Panc1 (cell line): ENCODE results near the gene WFIKKN2.
"Not testable (repeated sequence)": the region's sequence is repeated elsewhere in the genome, so short reads cannot be mapped to it uniquely, and the experiment has no call there.

ENCODE experiments used
- POLR2AphosphoS5 ChIP-seq: IDR thresholded peaks from 2 replicates; pipeline ENCODE4 v1.6.1; 2012; ENCODE audit warnings: mild to moderate bottlenecking, low read depth, low read length, moderate library complexity
- SIN3A ChIP-seq: IDR thresholded peaks from 2 replicates; pipeline ENCODE4 v1.6.1; 2012; ENCODE audit warnings: low read depth, mild to moderate bottlenecking, low read length, moderate library complexity, borderline replicate concordance; ENCODE audit not compliant: insufficient read depth
- TF ChIP-seq, protein P1 (sequence below): fragments of 450-650 bp; IDR thresholded peaks from 2 replicates; pipeline ENCODE4 v1.5.1; 2017; ENCODE audit warnings: mild to moderate bottlenecking

DNA sequence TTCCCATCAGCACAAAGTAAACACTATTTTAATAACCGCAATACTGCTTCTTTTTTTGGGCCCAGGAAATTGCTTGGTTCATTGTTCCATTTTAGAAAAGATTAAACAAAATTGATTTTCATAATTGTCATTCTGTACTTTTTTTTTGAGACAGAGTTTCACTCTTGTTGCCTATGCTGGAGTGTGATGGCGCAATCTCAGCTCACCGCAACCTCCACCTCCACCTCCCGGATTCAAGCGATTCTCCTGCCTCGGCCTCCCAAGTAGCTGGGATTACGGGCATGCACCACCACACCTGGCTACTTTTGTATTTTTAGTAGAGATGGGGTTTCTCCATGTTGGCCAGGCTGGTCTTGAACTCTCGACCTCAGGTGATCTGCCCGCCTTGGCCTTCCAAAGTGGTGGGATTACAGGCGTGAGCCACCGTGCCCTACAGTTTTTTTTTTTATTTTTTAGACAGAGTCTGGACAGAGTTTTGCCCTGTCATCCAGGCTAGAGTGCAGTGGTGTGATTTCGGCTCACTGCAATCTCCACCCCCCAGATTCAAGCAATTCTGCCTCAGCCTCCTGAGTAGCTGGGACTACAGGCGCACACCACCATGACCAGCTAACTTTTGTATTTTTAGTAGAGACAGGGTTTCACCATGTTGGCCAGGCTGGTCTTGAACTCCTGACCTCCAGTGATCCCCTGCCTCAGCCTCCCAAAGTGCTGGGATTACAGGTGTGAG lies 30.5 kb upstream of the WFIKKN2 start:
- TF ChIP-seq, protein P1, sequence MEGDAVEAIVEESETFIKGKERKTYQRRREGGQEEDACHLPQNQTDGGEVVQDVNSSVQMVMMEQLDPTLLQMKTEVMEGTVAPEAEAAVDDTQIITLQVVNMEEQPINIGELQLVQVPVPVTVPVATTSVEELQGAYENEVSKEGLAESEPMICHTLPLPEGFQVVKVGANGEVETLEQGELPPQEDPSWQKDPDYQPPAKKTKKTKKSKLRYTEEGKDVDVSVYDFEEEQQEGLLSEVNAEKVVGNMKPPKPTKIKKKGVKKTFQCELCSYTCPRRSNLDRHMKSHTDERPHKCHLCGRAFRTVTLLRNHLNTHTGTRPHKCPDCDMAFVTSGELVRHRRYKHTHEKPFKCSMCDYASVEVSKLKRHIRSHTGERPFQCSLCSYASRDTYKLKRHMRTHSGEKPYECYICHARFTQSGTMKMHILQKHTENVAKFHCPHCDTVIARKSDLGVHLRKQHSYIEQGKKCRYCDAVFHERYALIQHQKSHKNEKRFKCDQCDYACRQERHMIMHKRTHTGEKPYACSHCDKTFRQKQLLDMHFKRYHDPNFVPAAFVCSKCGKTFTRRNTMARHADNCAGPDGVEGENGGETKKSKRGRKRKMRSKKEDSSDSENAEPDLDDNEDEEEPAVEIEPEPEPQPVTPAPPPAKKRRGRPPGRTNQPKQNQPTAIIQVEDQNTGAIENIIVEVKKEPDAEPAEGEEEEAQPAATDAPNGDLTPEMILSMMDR = not testable (repeated sequence)
- TF ChIP-seq SIN3A, POLR2AphosphoS5: not testable (repeated sequence)
